ENCODE data around the gene SMOC1. TPM values are rescaled to one million over a fixed set of nuclear protein-coding genes. Genes with fewer than 3 reads are reported as not detected.

Gene SMOC1
- total RNA-seq, 6 experiments from 2014 or later = not detected

GRCh38 chr14:69989622-69990021 lies 110.4 kb downstream of the SMOC1 start:
- Mint-ChIP-seq H3K9me3 (peaks cover 18% of the 10 kb centered on the region), H3K4me1 (ENCODE audit: low read depth) (no peaks in the 10 kb centered on the region), H3K4me3 (no peak overlapping the region), H3K27ac (no peak overlapping the region), H3K27me3 (ENCODE audit: insufficient read depth) (peaks cover 10% of the 10 kb centered on the region; the same call in 1 of the 2 replicates), H3K36me3 (ENCODE audit: low read depth) (no peaks in the 10 kb centered on the region)
- DNase-seq = no peak
- no peak for TF ChIP-seq CTCF (IDR thresholded peaks at IDR 0.05)

GRCh38 chr14:69990323-69990722 lies 111.1 kb downstream of the SMOC1 start:
- TF ChIP-seq CTCF (IDR thresholded peaks at IDR 0.05) = no peak
- no peak overlapping the region for H3K4me3 Mint-ChIP-seq
- no peak for DNase-seq
- no peak overlapping the region for H3K27ac Mint-ChIP-seq
- H3K9me3 Mint-ChIP-seq = peaks cover 25% of the 10 kb centered on the region
- H3K27me3 Mint-ChIP-seq (ENCODE audit: insufficient read depth) = peaks cover 9% of the 10 kb centered on the region; the same call in 1 of the 2 replicates
- H3K36me3 Mint-ChIP-seq (ENCODE audit: low read depth) = no peaks in the 10 kb centered on the region
- no peaks in the 10 kb centered on the region for H3K4me1 Mint-ChIP-seq (ENCODE audit: low read depth)

GRCh38 chr14:69991422-69991821 lies 112.2 kb downstream of the SMOC1 start:
- H3K27me3 Mint-ChIP-seq (ENCODE audit: insufficient read depth) = peaks cover 9% of the 10 kb centered on the region; the same call in 1 of the 2 replicates
- no peak overlapping the region for H3K4me3 Mint-ChIP-seq
- peaks cover 25% of the 10 kb centered on the region for H3K9me3 Mint-ChIP-seq
- TF ChIP-seq CTCF (IDR thresholded peaks at IDR 0.05) = no peak
- no peak overlapping the region for H3K27ac Mint-ChIP-seq
- no peak for DNase-seq
- no peaks in the 10 kb centered on the region for H3K36me3 Mint-ChIP-seq (ENCODE audit: low read depth)
- no peaks in the 10 kb centered on the region for H3K4me1 Mint-ChIP-seq (ENCODE audit: low read depth)

GRCh38 chr14:69992564-69992963 lies 113.3 kb downstream of the SMOC1 start:
- no peak for TF ChIP-seq CTCF (IDR thresholded peaks at IDR 0.05)
- Mint-ChIP-seq H3K27ac (no peak overlapping the region), H3K9me3 (peaks cover 25% of the 10 kb centered on the region), H3K4me1 (ENCODE audit: low read depth) (no peaks in the 10 kb centered on the region), H3K4me3 (no peak overlapping the region), H3K36me3 (ENCODE audit: low read depth) (no peaks in the 10 kb centered on the region), H3K27me3 (ENCODE audit: insufficient read depth) (peaks cover 9% of the 10 kb centered on the region; the same call in 1 of the 2 replicates)
- no peak for DNase-seq

DNA sequence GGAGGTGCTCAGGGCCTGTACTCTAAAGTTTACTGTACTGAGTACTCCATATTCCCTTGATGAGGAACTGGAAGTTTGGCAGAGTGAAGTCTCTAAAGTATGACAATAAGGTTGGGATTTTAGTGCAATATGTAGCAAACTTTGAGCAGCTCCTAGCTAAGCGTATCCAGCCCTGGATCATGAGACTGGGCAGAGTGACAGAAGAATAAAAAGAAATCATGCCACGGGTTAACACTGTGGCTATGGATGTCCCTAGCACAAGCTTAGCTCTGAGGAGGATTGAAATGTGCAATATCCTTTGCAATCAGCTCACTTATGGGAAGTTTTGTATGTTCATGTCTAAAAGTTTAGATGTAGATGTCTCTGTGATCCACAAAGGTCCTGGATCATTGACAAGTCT lies 114.1 kb downstream of the SMOC1 start:
- H3K9me3 Mint-ChIP-seq = peaks cover 21% of the 10 kb centered on the region
- no peak for TF ChIP-seq CTCF (IDR thresholded peaks at IDR 0.05)
- DNase-seq = no peak
- peaks cover 9% of the 10 kb centered on the region; the same call in 1 of the 2 replicates for H3K27me3 Mint-ChIP-seq (ENCODE audit: insufficient read depth)
- no peak overlapping the region for H3K4me3 Mint-ChIP-seq
- H3K27ac Mint-ChIP-seq = no peak overlapping the region
- H3K36me3 Mint-ChIP-seq (ENCODE audit: low read depth) = no peaks in the 10 kb centered on the region
- no peaks in the 10 kb centered on the region for H3K4me1 Mint-ChIP-seq (ENCODE audit: low read depth)

DNA sequence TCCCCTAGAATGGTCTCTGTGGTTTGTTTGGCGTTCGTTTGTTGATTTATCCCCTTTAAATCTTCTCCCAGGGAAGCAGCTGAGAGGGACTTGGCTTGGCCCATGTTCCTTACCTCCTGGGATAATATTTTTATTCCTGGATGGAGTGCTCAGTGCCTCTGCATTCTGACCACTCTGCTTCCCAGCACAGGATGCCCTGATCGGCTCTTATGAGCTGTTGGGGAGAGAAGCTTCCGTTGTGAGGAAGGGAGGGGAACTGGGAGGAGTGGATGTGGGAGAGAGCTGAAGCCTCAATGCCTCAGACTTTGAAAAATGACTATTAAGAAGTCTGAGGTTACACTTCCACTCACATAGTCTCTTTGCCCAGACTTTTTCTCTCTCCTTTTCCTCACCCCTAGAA lies 114.8 kb downstream of the SMOC1 start:
- Mint-ChIP-seq H3K4me3 (no peak overlapping the region), H3K4me1 (ENCODE audit: low read depth) (no peaks in the 10 kb centered on the region), H3K9me3 (peaks cover 21% of the 10 kb centered on the region), H3K36me3 (ENCODE audit: low read depth) (no peaks in the 10 kb centered on the region), H3K27me3 (ENCODE audit: insufficient read depth) (peaks cover 9% of the 10 kb centered on the region; the same call in 1 of the 2 replicates), H3K27ac (no peak overlapping the region)
- no peak for TF ChIP-seq CTCF (IDR thresholded peaks at IDR 0.05)
- no peak for DNase-seq

All from HFFc6 (cell line).